ENCODE data around the gene ITIH2.
"Not testable (repeated sequence)": the region's sequence is repeated elsewhere in the genome, so short reads cannot be mapped to it uniquely, and the experiment has no call there.

Gene ITIH2

GRCh38 chr10:7707102-7707501 is 4.0 kb downstream of the ITIH2 start:
- Histone ChIP-seq H4K20me1 (ENCODE audit: insufficient read depth) (no peaks in the 10 kb centered on the region), H3K4me1 (ENCODE audit: low read depth, poor library complexity, severe bottlenecking) (no peaks in the 10 kb centered on the region), H3K36me3 (ENCODE audit: insufficient read depth) (no peaks in the 10 kb centered on the region), H3K79me2 (ENCODE audit: insufficient read depth, low read depth) (no peaks in the 10 kb centered on the region), H3K27me3 (ENCODE audit: insufficient read depth, low read depth) (no peaks in the 10 kb centered on the region), H3K27ac (no peak overlapping the region), H3K4me3 (IDR thresholded peaks at IDR 0.05; ENCODE audit: insufficient read depth, low read depth, low read length) (no peak overlapping the region), H2AFZ (ENCODE audit: low read depth) (no peak overlapping the region), H3K9ac (no peak overlapping the region), H3K4me2 (no peak overlapping the region)
- no peak for TF ChIP-seq CTCF (conservative IDR thresholded peaks at IDR 0.05; ENCODE audit: low read depth, low read length)

- H3K27ac ChIP-seq: no peak overlapping the region
- no peak overlapping the region for H3K4me2 ChIP-seq
- no peaks in the 10 kb centered on the region for H4K20me1 ChIP-seq (ENCODE audit: insufficient read depth)
- TF ChIP-seq CTCF (conservative IDR thresholded peaks at IDR 0.05; ENCODE audit: low read depth, low read length): no peak
- no peak overlapping the region for H3K9ac ChIP-seq
- H2AFZ ChIP-seq (ENCODE audit: low read depth): no peak overlapping the region
- H3K79me2 ChIP-seq (ENCODE audit: insufficient read depth, low read depth): no peaks in the 10 kb centered on the region
- H3K4me1 ChIP-seq (ENCODE audit: low read depth, poor library complexity, severe bottlenecking): no peaks in the 10 kb centered on the region
- no peaks in the 10 kb centered on the region for H3K27me3 ChIP-seq (ENCODE audit: insufficient read depth, low read depth)
- H3K36me3 ChIP-seq (ENCODE audit: insufficient read depth): no peaks in the 10 kb centered on the region
- no peak overlapping the region for H3K4me3 ChIP-seq (IDR thresholded peaks at IDR 0.05; ENCODE audit: insufficient read depth, low read depth, low read length)
Measured at GRCh38 chr10:7707858-7708622, 4.9 kb downstream of the ITIH2 start.

- H3K9ac ChIP-seq: no peak overlapping the region
- H4K20me1 ChIP-seq (ENCODE audit: insufficient read depth): no peaks in the 10 kb centered on the region
- no peaks in the 10 kb centered on the region for H3K4me1 ChIP-seq (ENCODE audit: low read depth, poor library complexity, severe bottlenecking)
- no peak overlapping the region for H3K4me2 ChIP-seq
- H3K4me3 ChIP-seq (IDR thresholded peaks at IDR 0.05; ENCODE audit: insufficient read depth, low read depth, low read length): no peak overlapping the region
- no peak for TF ChIP-seq CTCF (conservative IDR thresholded peaks at IDR 0.05; ENCODE audit: low read depth, low read length)
- H2AFZ ChIP-seq (ENCODE audit: low read depth): no peak overlapping the region
- H3K36me3 ChIP-seq (ENCODE audit: insufficient read depth): no peaks in the 10 kb centered on the region
- no peaks in the 10 kb centered on the region for H3K27me3 ChIP-seq (ENCODE audit: insufficient read depth, low read depth)
- no peak overlapping the region for H3K27ac ChIP-seq
- H3K79me2 ChIP-seq (ENCODE audit: insufficient read depth, low read depth): no peaks in the 10 kb centered on the region
Measured at GRCh38 chr10:7708832-7709231, 5.7 kb downstream of the ITIH2 start.

GRCh38 chr10:7710446-7710845 is 7.3 kb downstream of the ITIH2 start:
- Histone ChIP-seq H3K27me3 (ENCODE audit: insufficient read depth, low read depth) (no peaks in the 10 kb centered on the region), H3K4me1 (ENCODE audit: low read depth, poor library complexity, severe bottlenecking) (no peaks in the 10 kb centered on the region), H3K36me3 (ENCODE audit: insufficient read depth) (no peaks in the 10 kb centered on the region), H3K79me2 (ENCODE audit: insufficient read depth, low read depth) (no peaks in the 10 kb centered on the region), H3K9ac (no peak overlapping the region), H3K4me2 (no peak overlapping the region), H2AFZ (ENCODE audit: low read depth) (no peak overlapping the region), H3K27ac (no peak overlapping the region), H4K20me1 (ENCODE audit: insufficient read depth) (no peaks in the 10 kb centered on the region), H3K4me3 (IDR thresholded peaks at IDR 0.05; ENCODE audit: insufficient read depth, low read depth, low read length) (no peak overlapping the region)
- TF ChIP-seq CTCF (conservative IDR thresholded peaks at IDR 0.05; ENCODE audit: low read depth, low read length): no peak

GRCh38 chr10:7711075-7711474 is 8.0 kb downstream of the ITIH2 start:
- not testable (repeated sequence) for H2AFZ ChIP-seq (ENCODE audit: low read depth)

More at GRCh38 chr10:7711075-7711474, 8.0 kb downstream of the ITIH2 start:
- not testable (repeated sequence) for H3K4me2 ChIP-seq; H3K36me3 ChIP-seq (ENCODE audit: insufficient read depth); H3K9ac ChIP-seq; H3K27me3 ChIP-seq (ENCODE audit: insufficient read depth, low read depth); H3K27ac ChIP-seq; H3K4me3 ChIP-seq (IDR thresholded peaks at IDR 0.05; ENCODE audit: insufficient read depth, low read depth, low read length); H4K20me1 ChIP-seq (ENCODE audit: insufficient read depth); H3K4me1 ChIP-seq (ENCODE audit: low read depth, poor library complexity, severe bottlenecking); H3K79me2 ChIP-seq (ENCODE audit: insufficient read depth, low read depth)

All from KMS-11 (cell line).